Measurements from ENCODE around the gene LIMS2. TPM values are rescaled to one million over a fixed set of nuclear protein-coding genes. Genes with fewer than 3 reads are reported as not detected.
A peak's percentile ranks its signal among the peaks of the same experiment; 100 is the strongest.

The LIMS2 gene
- total RNA-seq, 1 donor from 2014 or later, result 237 TPM

- no peak for ATAC-seq (ENCODE audit: poor library complexity)
- DNase-seq, result no peak
- intact Hi-C loops (cut with DNase I), result loop anchor here (10.0 kb wide), 1 partner anchor 97 kb away; no protein-coding TSS in a partner anchor
Observed at GRCh38 chr2:127597984-127598380, 77.3 kb downstream of the LIMS2 start.

- intact Hi-C loops (cut with DNase I), result loop anchor here (10.0 kb wide), 1 partner anchor 97 kb away; no protein-coding TSS in a partner anchor
- DNase-seq, result no peak
Observed at GRCh38 chr2:127597046-127597983, 78.0 kb downstream of the LIMS2 start.

GRCh38 chr2:127596311-127597045 is 78.9 kb downstream of the LIMS2 start:
- intact Hi-C loops (cut with DNase I), result loop anchor here (10.0 kb wide), 1 partner anchor 98 kb away; no protein-coding TSS in a partner anchor
- no peak for DNase-seq
- no peak for ATAC-seq (ENCODE audit: poor library complexity)

More at GRCh38 chr2:127597046-127597983, 78.0 kb downstream of the LIMS2 start:
- ATAC-seq (ENCODE audit: poor library complexity), result no peak

- intact Hi-C loops (cut with DNase I), result loop anchor here (10.0 kb wide), 1 partner anchor 101 kb away; no protein-coding TSS in a partner anchor
- no peak for ATAC-seq (ENCODE audit: poor library complexity)
- DNase-seq, result no peak
Observed at GRCh38 chr2:127594116-127594591, 81.2 kb downstream of the LIMS2 start.

- DNase-seq (no peak), ATAC-seq (ENCODE audit: poor library complexity) (no peak)
- intact Hi-C loops (cut with DNase I), result loop anchor here (10.0 kb wide), 1 partner anchor 101 kb away; no protein-coding TSS in a partner anchor
Observed at GRCh38 chr2:127593228-127594115, 81.9 kb downstream of the LIMS2 start.

GRCh38 chr2:127592761-127593227 is 82.5 kb downstream of the LIMS2 start:
- DNase-seq (no peak), ATAC-seq (ENCODE audit: poor library complexity) (no peak)
- intact Hi-C loops (cut with DNase I), result loop anchor here (10.0 kb wide), 1 partner anchor 102 kb away; no protein-coding TSS in a partner anchor

- peak; percentile 95 for ATAC-seq (ENCODE audit: poor library complexity)
- intact Hi-C loops (cut with DNase I), result loop anchor here (10.0 kb wide), 1 partner anchor 103 kb away; no protein-coding TSS in a partner anchor
- DNase-seq, result peak; percentile 81
Observed at GRCh38 chr2:127591221-127591923, 84.0 kb downstream of the LIMS2 start.

- intact Hi-C loops (cut with DNase I), result loop anchor here (10.0 kb wide), 1 partner anchor 104 kb away; no protein-coding TSS in a partner anchor
- no peak for DNase-seq
- ATAC-seq (ENCODE audit: poor library complexity), result no peak
Observed at GRCh38 chr2:127590386-127591190, 84.7 kb downstream of the LIMS2 start.

- ATAC-seq (ENCODE audit: poor library complexity) (no peak), DNase-seq (no peak)
- intact Hi-C loops (cut with DNase I), result loop anchor here (10.0 kb wide), 1 partner anchor 105 kb away; no protein-coding TSS in a partner anchor
Observed at GRCh38 chr2:127589841-127590240, 85.5 kb downstream of the LIMS2 start.

- DNase-seq (no peak), ATAC-seq (ENCODE audit: poor library complexity) (no peak)
- intact Hi-C loops (cut with DNase I), result no loop called here
Observed at GRCh38 chr2:127589358-127589757, 86.0 kb downstream of the LIMS2 start.

Other genes with a start within 250 kb of the LIMS2 start
- gene IWS1, start 149.0 kb downstream of the LIMS2 start, total RNA-seq, result 57.7 TPM
- gene MYO7B, start 139.8 kb downstream of the LIMS2 start, total RNA-seq, result 0.32 TPM
- not detected for gene GPR17, start 29.4 kb downstream of the LIMS2 start, total RNA-seq
- 3.2 TPM for gene SFT2D3, start 26.0 kb upstream of the LIMS2 start, total RNA-seq
- 37.9 TPM for gene WDR33, start 135.6 kb upstream of the LIMS2 start, total RNA-seq
- 18.5 TPM for gene POLR2D, start 182.6 kb upstream of the LIMS2 start, total RNA-seq
- 9.7 TPM for gene AMMECR1L, start 210.4 kb upstream of the LIMS2 start, total RNA-seq